ENCODE results near the gene WAC.

DNA sequence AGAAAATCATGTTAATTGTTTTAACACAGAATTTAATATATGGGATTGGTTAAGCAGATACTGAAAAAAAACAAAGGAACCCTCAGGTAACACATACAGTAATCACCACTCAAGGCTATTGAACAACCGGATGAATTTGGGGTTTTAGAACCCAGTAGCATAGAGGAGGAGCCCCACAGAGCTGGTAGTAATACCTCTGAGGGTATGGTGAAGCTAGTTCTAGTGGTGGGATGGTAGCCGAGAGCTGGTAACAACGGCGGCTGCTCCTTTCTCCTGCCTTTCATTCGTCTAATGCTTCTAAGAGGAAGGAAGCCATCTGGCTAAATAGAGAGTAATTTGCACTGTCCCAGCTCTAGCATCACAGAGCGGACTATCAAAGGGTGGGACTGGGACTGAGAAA lies 52.2 kb downstream of the WAC start:
- TF ChIP-seq GATA3 (IDR thresholded peaks at IDR 0.05; ENCODE audit: borderline replicate concordance) (no peak), ZFP36 (IDR thresholded peaks at IDR 0.05; ENCODE audit: borderline replicate concordance, partially characterized antibody) (no peak), SREBF2 (IDR thresholded peaks at IDR 0.05) (no peak), BHLHE40 (IDR thresholded peaks at IDR 0.05; ENCODE audit: low read depth, low read length) (no peak), CEBPB (IDR thresholded peaks at IDR 0.05) (no peak), EP300 (IDR thresholded peaks at IDR 0.05) (no peak), POLR2A (IDR thresholded peaks at IDR 0.05; ENCODE audit: low read length) (no peak)
- TF ChIP-seq, protein P1, sequence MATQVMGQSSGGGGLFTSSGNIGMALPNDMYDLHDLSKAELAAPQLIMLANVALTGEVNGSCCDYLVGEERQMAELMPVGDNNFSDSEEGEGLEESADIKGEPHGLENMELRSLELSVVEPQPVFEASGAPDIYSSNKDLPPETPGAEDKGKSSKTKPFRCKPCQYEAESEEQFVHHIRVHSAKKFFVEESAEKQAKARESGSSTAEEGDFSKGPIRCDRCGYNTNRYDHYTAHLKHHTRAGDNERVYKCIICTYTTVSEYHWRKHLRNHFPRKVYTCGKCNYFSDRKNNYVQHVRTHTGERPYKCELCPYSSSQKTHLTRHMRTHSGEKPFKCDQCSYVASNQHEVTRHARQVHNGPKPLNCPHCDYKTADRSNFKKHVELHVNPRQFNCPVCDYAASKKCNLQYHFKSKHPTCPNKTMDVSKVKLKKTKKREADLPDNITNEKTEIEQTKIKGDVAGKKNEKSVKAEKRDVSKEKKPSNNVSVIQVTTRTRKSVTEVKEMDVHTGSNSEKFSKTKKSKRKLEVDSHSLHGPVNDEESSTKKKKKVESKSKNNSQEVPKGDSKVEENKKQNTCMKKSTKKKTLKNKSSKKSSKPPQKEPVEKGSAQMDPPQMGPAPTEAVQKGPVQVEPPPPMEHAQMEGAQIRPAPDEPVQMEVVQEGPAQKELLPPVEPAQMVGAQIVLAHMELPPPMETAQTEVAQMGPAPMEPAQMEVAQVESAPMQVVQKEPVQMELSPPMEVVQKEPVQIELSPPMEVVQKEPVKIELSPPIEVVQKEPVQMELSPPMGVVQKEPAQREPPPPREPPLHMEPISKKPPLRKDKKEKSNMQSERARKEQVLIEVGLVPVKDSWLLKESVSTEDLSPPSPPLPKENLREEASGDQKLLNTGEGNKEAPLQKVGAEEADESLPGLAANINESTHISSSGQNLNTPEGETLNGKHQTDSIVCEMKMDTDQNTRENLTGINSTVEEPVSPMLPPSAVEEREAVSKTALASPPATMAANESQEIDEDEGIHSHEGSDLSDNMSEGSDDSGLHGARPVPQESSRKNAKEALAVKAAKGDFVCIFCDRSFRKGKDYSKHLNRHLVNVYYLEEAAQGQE (IDR thresholded peaks at IDR 0.05), result no peak
- TF ChIP-seq, protein P2, sequence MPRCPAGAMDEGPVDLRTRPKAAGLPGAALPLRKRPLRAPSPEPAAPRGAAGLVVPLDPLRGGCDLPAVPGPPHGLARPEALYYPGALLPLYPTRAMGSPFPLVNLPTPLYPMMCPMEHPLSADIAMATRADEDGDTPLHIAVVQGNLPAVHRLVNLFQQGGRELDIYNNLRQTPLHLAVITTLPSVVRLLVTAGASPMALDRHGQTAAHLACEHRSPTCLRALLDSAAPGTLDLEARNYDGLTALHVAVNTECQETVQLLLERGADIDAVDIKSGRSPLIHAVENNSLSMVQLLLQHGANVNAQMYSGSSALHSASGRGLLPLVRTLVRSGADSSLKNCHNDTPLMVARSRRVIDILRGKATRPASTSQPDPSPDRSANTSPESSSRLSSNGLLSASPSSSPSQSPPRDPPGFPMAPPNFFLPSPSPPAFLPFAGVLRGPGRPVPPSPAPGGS (IDR thresholded peaks at IDR 0.05), result no peak
- TF ChIP-seq, protein P3, sequence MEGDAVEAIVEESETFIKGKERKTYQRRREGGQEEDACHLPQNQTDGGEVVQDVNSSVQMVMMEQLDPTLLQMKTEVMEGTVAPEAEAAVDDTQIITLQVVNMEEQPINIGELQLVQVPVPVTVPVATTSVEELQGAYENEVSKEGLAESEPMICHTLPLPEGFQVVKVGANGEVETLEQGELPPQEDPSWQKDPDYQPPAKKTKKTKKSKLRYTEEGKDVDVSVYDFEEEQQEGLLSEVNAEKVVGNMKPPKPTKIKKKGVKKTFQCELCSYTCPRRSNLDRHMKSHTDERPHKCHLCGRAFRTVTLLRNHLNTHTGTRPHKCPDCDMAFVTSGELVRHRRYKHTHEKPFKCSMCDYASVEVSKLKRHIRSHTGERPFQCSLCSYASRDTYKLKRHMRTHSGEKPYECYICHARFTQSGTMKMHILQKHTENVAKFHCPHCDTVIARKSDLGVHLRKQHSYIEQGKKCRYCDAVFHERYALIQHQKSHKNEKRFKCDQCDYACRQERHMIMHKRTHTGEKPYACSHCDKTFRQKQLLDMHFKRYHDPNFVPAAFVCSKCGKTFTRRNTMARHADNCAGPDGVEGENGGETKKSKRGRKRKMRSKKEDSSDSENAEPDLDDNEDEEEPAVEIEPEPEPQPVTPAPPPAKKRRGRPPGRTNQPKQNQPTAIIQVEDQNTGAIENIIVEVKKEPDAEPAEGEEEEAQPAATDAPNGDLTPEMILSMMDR (IDR thresholded peaks at IDR 0.05), result no peak
- TF ChIP-seq, protein P4, sequence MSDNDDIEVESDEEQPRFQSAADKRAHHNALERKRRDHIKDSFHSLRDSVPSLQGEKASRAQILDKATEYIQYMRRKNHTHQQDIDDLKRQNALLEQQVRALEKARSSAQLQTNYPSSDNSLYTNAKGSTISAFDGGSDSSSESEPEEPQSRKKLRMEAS (IDR thresholded peaks at IDR 0.05), result no peak
